Skeletal muscle tissue (tissue), 5 donors: Measurements from ENCODE around the gene SOD2. TPM values are rescaled to one million over a fixed set of nuclear protein-coding genes. Genes with fewer than 3 reads are reported as not detected.

Experiments used
- H3K27ac ChIP-seq: one replicate; pipeline ENCODE4 v1.7.0; 2013; ENCODE audit warnings: mild to moderate bottlenecking, low read depth, low read length, inconsistent platforms
- H3K27me3 ChIP-seq, 3 donors: one replicate each; pipeline ENCODE4 v1.7.0; 2013; ENCODE audit warnings: low read length in 3 of 3; ENCODE audit not compliant: control insufficient read depth in 3 of 3, insufficient read depth in 3 of 3
- H3K36me3 ChIP-seq, 3 donors: one replicate each; pipeline ENCODE4 v1.7.0; 2013; ENCODE audit warnings: low read length in 3 of 3; ENCODE audit not compliant: control insufficient read depth in 3 of 3, insufficient read depth in 3 of 3
- H3K4me1 ChIP-seq, 3 donors: one replicate each; pipeline ENCODE4 v1.7.0; 2013; ENCODE audit warnings: low read length in 3 of 3, mild to moderate bottlenecking in 3 of 3; ENCODE audit not compliant: control insufficient read depth in 3 of 3, insufficient read depth in 3 of 3
- H3K4me3 ChIP-seq, 3 donors: one replicate each; pipeline ENCODE4 v1.7.0; 2013; ENCODE audit warnings: low read length in 3 of 3
- H3K9ac ChIP-seq, 3 donors: one replicate each; pipeline ENCODE4 v1.7.0; 2013; ENCODE audit warnings: low read length in 3 of 3, mild to moderate bottlenecking in 3 of 3, moderate library complexity in 2 of 3, low read depth in 1 of 3
- H3K9me3 ChIP-seq, 3 donors: one replicate each; pipeline ENCODE4 v1.7.0; 2013; ENCODE audit warnings: low read length in 3 of 3; ENCODE audit not compliant: control insufficient read depth in 3 of 3
- small RNA-seq: library from RNA; depleted of rRNA; stranded (forward); fragments of <200 nt; gene quantifications from one replicate; pipeline ENCODE3, GENCODE V24; 2014
- total RNA-seq: library from RNA; depleted of rRNA; stranded (reverse); fragments of >200 nt; gene quantifications from one replicate; pipeline ENCODE4 v1.2.3, GENCODE V29; 2014
- donor health status: Osteomylitis.

SOD2 gene
- total RNA-seq, 1 donor from 2014 or later = 28.7 TPM

DNA sequence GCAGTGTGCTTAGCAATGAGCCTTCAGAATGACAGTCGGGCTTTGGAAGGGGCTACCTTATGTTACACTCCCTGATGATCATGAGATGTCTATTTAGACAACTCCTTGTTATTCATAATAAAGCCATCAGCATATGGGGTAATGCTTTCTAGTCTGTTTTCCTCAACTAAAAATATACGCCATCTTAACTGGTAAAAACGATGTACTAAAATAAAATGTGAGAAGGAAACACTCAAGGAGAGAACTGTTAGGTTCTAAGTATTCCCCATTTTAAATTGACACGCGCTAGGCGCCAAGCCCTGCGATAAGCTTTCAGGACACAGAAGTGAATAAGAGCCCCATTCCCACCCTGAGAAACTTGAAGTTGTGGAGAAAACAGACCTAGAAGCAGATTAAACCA is 43.6 kb downstream of the SOD2 start:
- no peaks in the 10 kb centered on the region for H3K27me3 ChIP-seq
- H3K9ac ChIP-seq = no peak overlapping the region

GRCh38 chr6:159646733-159647132 is 46.3 kb downstream of the SOD2 start:
- no peaks in the 10 kb centered on the region for H3K9me3 ChIP-seq
- no peaks in the 10 kb centered on the region for H3K36me3 ChIP-seq
- H3K27ac ChIP-seq = no peak overlapping the region
- H3K27me3 ChIP-seq = no peaks in the 10 kb centered on the region
- H3K9ac ChIP-seq = no peak overlapping the region
- no peak overlapping the region for H3K4me3 ChIP-seq
- peaks cover 0 to 6% (median 0%) of the 10 kb centered on the region in 3 donors for H3K4me1 ChIP-seq

More for the DNA sequence above, 43.6 kb downstream of the SOD2 start:
- Histone ChIP-seq H3K27ac (no peak overlapping the region), H3K4me1 (no peaks in the 10 kb centered on the region), H3K4me3 (no peak overlapping the region), H3K9me3 (no peaks in the 10 kb centered on the region), H3K36me3 (no peaks in the 10 kb centered on the region)

DNA sequence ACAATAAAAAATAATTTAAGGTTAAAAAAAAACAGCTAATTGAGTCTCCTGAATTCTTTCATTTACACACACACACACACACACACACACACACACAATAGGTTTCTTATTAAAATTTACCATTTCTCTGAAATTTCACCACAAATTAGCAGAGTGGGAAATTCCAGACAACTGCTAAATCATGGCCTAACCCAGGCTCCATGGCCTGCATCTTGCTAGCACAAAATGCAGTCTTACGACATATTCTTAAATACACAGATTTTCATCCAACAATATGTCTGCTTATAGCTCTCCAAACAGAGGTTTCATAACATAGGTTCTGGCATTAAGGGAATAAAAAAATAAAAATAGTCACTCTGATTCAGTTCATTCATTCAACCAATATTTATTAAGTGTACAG is 46.9 kb downstream of the SOD2 start:
- Histone ChIP-seq H3K9ac (no peak overlapping the region), H3K4me3 (no peak overlapping the region), H3K4me1 (peaks cover 0 to 8% (median 0%) of the 10 kb centered on the region in 3 donors), H3K27me3 (no peaks in the 10 kb centered on the region), H3K27ac (no peak overlapping the region), H3K36me3 (no peaks in the 10 kb centered on the region), H3K9me3 (no peaks in the 10 kb centered on the region)

GRCh38 chr6:159645640-159646039 is 47.4 kb downstream of the SOD2 start:
- Histone ChIP-seq H3K4me1 (peaks cover 0 to 11% (median 0%) of the 10 kb centered on the region in 3 donors), H3K9me3 (no peaks in the 10 kb centered on the region), H3K36me3 (no peaks in the 10 kb centered on the region), H3K9ac (no peak overlapping the region), H3K4me3 (no peak overlapping the region), H3K27me3 (no peaks in the 10 kb centered on the region), H3K27ac (no peak overlapping the region)

Small RNA genes lying within 50 kb of the gene (small RNA-seq; reads per million reads assigned to genes)
- gene RNU4ATAC18P = not detected

Other genes with a start within 250 kb of the SOD2 start
- gene WTAP, start 34.3 kb upstream of the SOD2 start, total RNA-seq = 64.7 TPM
- gene ACAT2, start 68.8 kb upstream of the SOD2 start, total RNA-seq = 5.2 TPM
- 203 TPM for gene TCP1, start 96.4 kb upstream of the SOD2 start, total RNA-seq
- gene MRPL18, start 97.2 kb upstream of the SOD2 start, total RNA-seq = 81.4 TPM
- gene PNLDC1, start 107.0 kb upstream of the SOD2 start, total RNA-seq = not detected
- under 0.01 TPM for gene MAS1, start 197.7 kb upstream of the SOD2 start, total RNA-seq